HG02884 (cell line): ENCODE data around the gene PAIP2.
"Not testable (repeated sequence)": the region's sequence is repeated elsewhere in the genome, so short reads cannot be mapped to it uniquely, and the experiment has no call there.

Source experiments
- ATAC-seq: cut with Tn5 transposase; IDR thresholded peaks from one replicate; pipeline ENCODE4 v1.9.1; 2021; ENCODE audit warnings: mild to moderate bottlenecking, moderate library complexity; ENCODE audit not compliant: unreplicated experiment

PAIP2 gene

GRCh38 chr5:139377226-139377625 lies 35.6 kb downstream of the PAIP2 start:
- ATAC-seq, result no peak

- ATAC-seq, result no peak
Observed at GRCh38 chr5:139378101-139378825, 36.6 kb downstream of the PAIP2 start.

GRCh38 chr5:139378941-139379361 lies 37.3 kb downstream of the PAIP2 start:
- ATAC-seq, result no peak

GRCh38 chr5:139379626-139380449 lies 38.2 kb downstream of the PAIP2 start:
- no peak for ATAC-seq

- ATAC-seq, result no peak
Observed at GRCh38 chr5:139381837-139382761, 40.4 kb downstream of the PAIP2 start.

GRCh38 chr5:139382807-139383206 lies 41.2 kb downstream of the PAIP2 start:
- ATAC-seq, result no peak

GRCh38 chr5:139383275-139383992 lies 41.8 kb downstream of the PAIP2 start, which contains the start of gene SLC23A1:
Gene SLC23A1, minus strand, starts transcription at chr5:139383297. Its CDS starts 44 bp downstream, at chr5:139383253.
- ATAC-seq, result no peak

- no peak for ATAC-seq
Observed at GRCh38 chr5:139383993-139384590, 42.4 kb downstream of the PAIP2 start.

- no peak for ATAC-seq
Observed at GRCh38 chr5:139384591-139385051, 43.0 kb downstream of the PAIP2 start.

- ATAC-seq, result no peak
Observed at GRCh38 chr5:139385061-139386049, 43.7 kb downstream of the PAIP2 start.

GRCh38 chr5:139386050-139386438 lies 44.4 kb downstream of the PAIP2 start:
- ATAC-seq, result no peak

- ATAC-seq, result not testable (repeated sequence)
Observed at GRCh38 chr5:139386956-139387355, 45.3 kb downstream of the PAIP2 start.

GRCh38 chr5:139387611-139388197 lies 46.0 kb downstream of the PAIP2 start:
- no peak for ATAC-seq

- ATAC-seq, result no peak
Observed at GRCh38 chr5:139388198-139388821, 46.7 kb downstream of the PAIP2 start.

- ATAC-seq, result peak; percentile 38
Observed at GRCh38 chr5:139389701-139390638, 48.3 kb downstream of the PAIP2 start, which contains the start of gene MZB1. Gene MZB1, minus strand, starts transcription at chr5:139389913. Its CDS starts 57 bp downstream, at chr5:139389856.
